Measurements from ENCODE around the gene PARD3.
"Not testable (repeated sequence)": the region's sequence is repeated elsewhere in the genome, so short reads cannot be mapped to it uniquely, and the experiment has no call there.

PARD3 gene

GRCh38 chr10:34294137-34294536 lies 521.0 kb downstream of the PARD3 start:
- no peak for DNase-seq (ENCODE audit: low spot score)

GRCh38 chr10:34292675-34293074 lies 522.4 kb downstream of the PARD3 start:
- DNase-seq (ENCODE audit: low spot score) = no peak

- no peak for DNase-seq (ENCODE audit: low spot score)
These were observed 522.9 kb downstream of the PARD3 start for GRCh38 chr10:34292194-34292565.

GRCh38 chr10:34291466-34292193 lies 523.5 kb downstream of the PARD3 start:
- no peak for DNase-seq (ENCODE audit: low spot score)

- DNase-seq (ENCODE audit: low spot score) = no peak
These were observed 524.5 kb downstream of the PARD3 start for GRCh38 chr10:34290412-34291081.

- DNase-seq (ENCODE audit: low spot score) = no peak
These were observed 526.5 kb downstream of the PARD3 start for GRCh38 chr10:34288634-34289033.

- no peak for DNase-seq (ENCODE audit: low spot score)
These were observed 528.9 kb downstream of the PARD3 start for GRCh38 chr10:34286136-34286739.

- DNase-seq (ENCODE audit: low spot score) = no peak
These were observed 533.2 kb downstream of the PARD3 start for GRCh38 chr10:34281661-34282582.

GRCh38 chr10:34280599-34281374 lies 534.3 kb downstream of the PARD3 start:
- no peak for DNase-seq (ENCODE audit: low spot score)

GRCh38 chr10:34275626-34276130 lies 539.4 kb downstream of the PARD3 start:
- DNase-seq (ENCODE audit: low spot score) = no peak

- DNase-seq (ENCODE audit: low spot score) = no peak
These were observed 540.2 kb downstream of the PARD3 start for GRCh38 chr10:34274906-34275305.

- no peak for DNase-seq (ENCODE audit: low spot score)
These were observed 541.8 kb downstream of the PARD3 start for GRCh38 chr10:34273340-34273739.

GRCh38 chr10:34272316-34272715 lies 542.8 kb downstream of the PARD3 start:
- DNase-seq (ENCODE audit: low spot score) = no peak

- DNase-seq (ENCODE audit: low spot score) = not testable (repeated sequence)
These were observed 546.7 kb downstream of the PARD3 start for GRCh38 chr10:34268410-34268809.

GRCh38 chr10:34262985-34263384 lies 552.1 kb downstream of the PARD3 start:
- DNase-seq (ENCODE audit: low spot score) = no peak

- DNase-seq (ENCODE audit: low spot score) = no peak
These were observed 554.2 kb downstream of the PARD3 start for GRCh38 chr10:34260904-34261303.

- DNase-seq (ENCODE audit: low spot score) = no peak
These were observed 558.9 kb downstream of the PARD3 start for GRCh38 chr10:34256216-34256615.

- no peak for DNase-seq (ENCODE audit: low spot score)
These were observed 560.1 kb downstream of the PARD3 start for GRCh38 chr10:34255035-34255434.

GRCh38 chr10:34254596-34254995 lies 560.5 kb downstream of the PARD3 start:
- DNase-seq (ENCODE audit: low spot score) = no peak

GRCh38 chr10:34252111-34252510 lies 563.0 kb downstream of the PARD3 start:
- no peak for DNase-seq (ENCODE audit: low spot score)

GRCh38 chr10:34251177-34251576 lies 563.9 kb downstream of the PARD3 start:
- no peak for DNase-seq (ENCODE audit: low spot score)
